HG03378 (cell line): Measurements from ENCODE around the gene ADH6.
A peak's percentile ranks its signal among the peaks of the same experiment; 100 is the strongest.
"Not testable (repeated sequence)": the region's sequence is repeated elsewhere in the genome, so short reads cannot be mapped to it uniquely, and the experiment has no call there.

Experiments used
- ATAC-seq: cut with Tn5 transposase; IDR thresholded peaks from one replicate; pipeline ENCODE4 v1.9.1; 2021; ENCODE audit warnings: mild to moderate bottlenecking, moderate library complexity; ENCODE audit not compliant: unreplicated experiment

The ADH6 gene

DNA sequence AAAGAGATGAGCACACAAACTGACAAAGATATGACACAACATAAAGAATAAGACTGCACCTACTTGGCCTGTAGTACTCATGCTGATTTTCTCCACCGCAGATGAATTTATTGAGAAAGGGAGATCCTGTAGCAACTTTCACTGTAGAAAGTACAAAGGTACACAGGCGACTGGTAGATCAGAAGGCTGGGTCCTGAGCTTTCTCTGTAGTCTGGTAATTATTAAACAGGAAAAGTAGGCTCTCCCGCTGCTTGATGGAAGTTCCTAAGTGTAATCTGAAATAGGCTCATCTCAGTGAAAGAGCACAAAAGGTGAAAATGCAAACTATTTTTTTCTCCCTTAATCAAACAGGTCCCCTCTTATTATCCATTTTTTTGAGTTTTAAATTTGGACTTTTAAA is at the start of gene ADH6:
Gene ADH6 (minus strand): TSS at position 175 of the 400 bp plus-strand sequence. CDS start 94 bp downstream, at position 81.
- no peak for ATAC-seq

DNA sequence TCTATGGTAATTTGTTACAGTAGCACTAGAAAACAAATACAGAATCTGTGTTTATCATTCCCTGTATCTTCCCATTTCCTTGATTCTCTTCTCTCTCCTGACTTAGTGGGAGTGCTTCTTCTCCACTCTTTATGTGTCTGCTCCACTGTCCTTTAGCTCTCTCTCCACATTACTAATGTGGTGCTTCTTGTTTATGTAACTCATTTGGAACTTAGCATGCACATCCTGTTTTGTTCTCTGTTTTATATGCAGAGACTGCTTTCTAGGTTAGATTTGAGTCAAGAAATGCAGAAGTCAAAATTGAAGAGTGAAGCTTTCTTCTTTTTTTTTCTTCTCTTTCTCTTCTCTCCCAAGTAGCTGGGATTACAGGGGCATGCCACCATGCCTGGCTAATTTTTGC is 45.9 kb upstream of the ADH6 start:
- no peak for ATAC-seq

DNA sequence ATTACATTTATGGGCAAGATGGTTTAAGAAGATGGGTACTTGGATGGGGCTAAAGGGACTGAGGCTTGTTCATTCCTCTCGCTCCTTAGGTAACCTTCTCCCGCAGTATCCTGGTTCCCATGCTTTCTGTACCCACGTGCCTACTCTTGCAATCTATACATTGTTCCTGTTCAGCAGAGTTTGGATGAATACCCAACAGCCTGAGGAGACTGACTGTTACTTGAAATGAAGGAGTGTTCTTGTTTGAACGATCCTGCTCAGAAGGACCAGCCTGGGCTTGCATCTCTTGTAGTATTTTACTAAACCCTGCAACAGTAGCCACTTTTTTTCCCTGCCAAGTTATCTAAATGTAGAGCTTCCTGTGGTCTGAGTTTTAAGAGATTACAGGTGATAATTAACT is 33.7 kb upstream of the ADH6 start:
- no peak for ATAC-seq

- ATAC-seq = no peak
Observed at GRCh38 chr4:99248714-99249113, 29.7 kb upstream of the ADH6 start.

- no peak for ATAC-seq
Observed at GRCh38 chr4:99235955-99236354, 16.9 kb upstream of the ADH6 start.

- ATAC-seq = no peak
Observed at GRCh38 chr4:99234331-99235010, 15.4 kb upstream of the ADH6 start.

- not testable (repeated sequence) for ATAC-seq
Observed at GRCh38 chr4:99233397-99233796, 14.4 kb upstream of the ADH6 start.

- ATAC-seq = not testable (repeated sequence)
Observed at GRCh38 chr4:99228706-99229105, 9.7 kb upstream of the ADH6 start.

DNA sequence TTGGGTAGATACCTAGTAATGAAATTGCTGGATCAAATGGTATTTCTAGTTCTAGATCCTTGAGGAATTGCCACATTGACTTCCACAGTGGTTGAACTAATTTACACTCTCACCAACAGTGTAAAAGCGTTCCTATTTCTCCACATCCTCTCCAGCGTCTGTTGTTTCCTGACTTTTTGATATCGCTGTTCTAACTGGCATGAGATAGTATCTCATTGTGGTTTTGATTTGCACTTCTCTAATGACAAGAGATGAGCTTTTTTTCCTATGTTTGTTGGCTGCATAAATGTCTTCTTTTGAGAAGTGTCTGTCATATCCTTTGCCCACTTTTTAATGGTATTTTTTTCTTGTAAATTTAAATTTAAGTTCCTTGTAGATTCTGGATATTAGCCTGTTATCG is 8.6 kb upstream of the ADH6 start:
- ATAC-seq = not testable (repeated sequence)

DNA sequence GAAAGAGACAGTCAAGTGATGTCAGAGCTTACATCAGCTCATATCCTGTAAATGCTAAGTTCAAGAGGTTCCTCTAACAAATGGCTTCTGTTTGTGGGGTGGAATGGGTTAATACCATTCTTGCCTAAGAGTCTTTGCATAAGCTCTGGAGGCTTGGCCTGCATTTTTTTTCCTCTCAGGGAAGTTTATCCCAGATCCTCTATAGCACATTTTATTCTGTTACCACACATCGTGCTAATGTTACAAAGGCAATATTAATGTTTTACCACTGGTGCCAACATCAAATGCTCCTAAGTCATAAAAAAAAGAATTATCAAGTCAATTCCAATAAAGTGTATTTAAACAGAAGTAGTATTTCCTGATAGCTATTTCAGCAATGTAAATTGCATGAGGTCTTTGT is 2.9 kb upstream of the ADH6 start:
- ATAC-seq = no peak

DNA sequence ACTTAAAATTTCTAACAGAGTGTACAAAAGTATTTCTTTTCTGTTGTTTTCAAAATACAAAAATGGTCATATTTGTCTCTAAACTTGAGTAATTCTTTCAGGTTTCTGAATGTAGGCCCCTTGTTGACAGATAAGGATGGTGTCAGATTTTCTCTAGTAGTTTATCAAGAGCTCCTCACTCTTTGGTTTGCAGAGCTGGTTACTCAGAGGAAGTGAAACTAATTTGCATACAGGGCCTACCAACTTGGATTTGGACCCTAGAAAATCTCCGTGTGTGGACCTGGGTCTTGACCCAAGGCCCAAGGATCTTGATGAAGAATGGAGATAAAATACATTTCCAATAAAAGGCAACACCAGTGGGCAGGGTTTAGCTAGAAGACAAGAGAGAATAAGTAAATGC is 433 bp upstream of the ADH6 start:
- ATAC-seq = peak; percentile 85

DNA sequence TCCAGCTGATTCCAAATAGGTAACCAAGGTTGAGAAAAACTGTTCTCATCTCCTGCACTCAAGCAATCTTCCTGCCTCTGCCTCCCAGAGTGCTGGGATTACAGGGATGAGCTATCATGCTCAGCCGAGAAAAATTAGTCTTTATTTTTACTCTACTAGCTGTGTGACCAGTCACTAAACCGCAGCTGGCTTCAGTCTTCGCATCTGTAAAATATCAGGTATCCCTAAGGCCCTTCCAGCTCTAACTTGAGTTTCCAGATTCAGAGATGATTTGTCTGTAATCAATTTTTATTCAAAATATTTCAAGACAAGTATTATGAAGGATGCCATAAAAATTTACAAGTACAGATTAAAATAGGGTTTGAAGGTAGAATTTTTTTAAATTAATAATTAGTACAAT is 3.5 kb downstream of the ADH6 start:
- ATAC-seq = no peak

GRCh38 chr4:99210789-99211188 is 8.3 kb downstream of the ADH6 start:
- no peak for ATAC-seq

GRCh38 chr4:99209671-99210070 is 9.4 kb downstream of the ADH6 start:
- ATAC-seq = no peak

GRCh38 chr4:99208719-99209075 is 10.3 kb downstream of the ADH6 start:
- no peak for ATAC-seq

DNA sequence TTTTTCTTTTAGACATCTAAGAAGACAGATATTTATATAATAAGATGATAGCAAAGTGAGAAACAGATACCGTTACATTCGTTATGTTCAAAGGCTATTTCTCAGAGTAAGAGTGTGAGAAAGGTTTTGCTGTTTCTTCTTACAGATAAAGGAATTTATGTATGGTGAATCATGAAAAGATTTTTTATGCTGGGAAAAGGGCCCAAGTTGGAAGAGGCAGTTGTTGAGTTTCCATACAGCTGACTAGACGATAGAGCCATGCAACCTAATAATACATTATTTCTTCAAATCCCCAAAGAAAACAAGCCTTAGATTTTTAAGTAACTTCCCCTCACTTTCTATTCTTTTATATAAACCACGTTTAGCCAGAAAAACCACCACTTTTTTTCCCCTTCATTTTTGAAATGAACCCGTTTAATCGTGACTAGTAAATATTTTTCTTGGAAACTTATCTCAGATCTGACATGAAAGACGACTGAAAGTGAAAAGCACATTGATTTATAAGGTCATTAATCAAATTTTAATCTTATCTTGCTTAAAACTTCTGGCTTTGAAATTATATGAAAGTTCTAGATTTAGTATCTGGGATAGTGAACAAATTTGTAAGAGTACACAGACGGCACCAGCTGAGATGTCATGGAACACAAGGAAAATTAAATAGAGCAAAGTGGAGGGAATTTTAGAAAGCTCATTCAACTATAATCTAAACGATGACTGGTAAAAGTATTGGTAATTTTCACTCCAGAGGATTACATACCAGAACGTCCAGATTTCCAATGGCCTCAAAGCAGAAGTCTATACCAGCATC is 10.9 kb downstream of the ADH6 start:
- no peak for ATAC-seq

DNA sequence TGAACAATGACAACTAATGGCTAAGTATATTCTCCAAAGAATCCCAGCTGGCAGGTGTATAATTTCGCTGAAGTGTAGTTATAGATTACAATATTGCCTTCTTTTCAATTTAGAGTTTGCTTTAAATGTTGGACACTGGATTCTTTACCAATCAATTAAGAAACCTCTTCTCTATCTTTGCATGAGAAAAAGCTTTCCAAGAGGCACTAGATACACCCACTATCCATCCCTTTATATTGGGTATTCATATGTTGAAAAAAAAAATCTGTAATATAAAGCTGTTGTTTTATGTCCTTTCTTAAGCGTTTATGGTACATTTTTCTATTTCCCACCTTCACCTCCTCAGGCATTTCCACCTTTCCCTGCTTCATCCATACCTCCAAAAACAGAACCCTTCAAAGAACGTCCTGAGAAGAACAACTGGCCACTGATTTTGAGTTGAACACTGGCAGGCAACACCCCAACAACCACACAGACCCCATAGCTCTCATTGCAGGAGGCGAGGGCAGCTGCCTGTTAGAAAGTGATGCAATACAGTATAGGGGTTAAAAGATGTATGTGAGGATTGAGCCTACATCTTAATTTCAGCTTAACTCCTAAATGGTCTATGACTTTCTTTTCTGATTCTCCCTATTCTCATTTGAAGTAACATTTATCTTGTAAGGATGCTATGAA is 11.8 kb downstream of the ADH6 start:
- no peak for ATAC-seq

DNA sequence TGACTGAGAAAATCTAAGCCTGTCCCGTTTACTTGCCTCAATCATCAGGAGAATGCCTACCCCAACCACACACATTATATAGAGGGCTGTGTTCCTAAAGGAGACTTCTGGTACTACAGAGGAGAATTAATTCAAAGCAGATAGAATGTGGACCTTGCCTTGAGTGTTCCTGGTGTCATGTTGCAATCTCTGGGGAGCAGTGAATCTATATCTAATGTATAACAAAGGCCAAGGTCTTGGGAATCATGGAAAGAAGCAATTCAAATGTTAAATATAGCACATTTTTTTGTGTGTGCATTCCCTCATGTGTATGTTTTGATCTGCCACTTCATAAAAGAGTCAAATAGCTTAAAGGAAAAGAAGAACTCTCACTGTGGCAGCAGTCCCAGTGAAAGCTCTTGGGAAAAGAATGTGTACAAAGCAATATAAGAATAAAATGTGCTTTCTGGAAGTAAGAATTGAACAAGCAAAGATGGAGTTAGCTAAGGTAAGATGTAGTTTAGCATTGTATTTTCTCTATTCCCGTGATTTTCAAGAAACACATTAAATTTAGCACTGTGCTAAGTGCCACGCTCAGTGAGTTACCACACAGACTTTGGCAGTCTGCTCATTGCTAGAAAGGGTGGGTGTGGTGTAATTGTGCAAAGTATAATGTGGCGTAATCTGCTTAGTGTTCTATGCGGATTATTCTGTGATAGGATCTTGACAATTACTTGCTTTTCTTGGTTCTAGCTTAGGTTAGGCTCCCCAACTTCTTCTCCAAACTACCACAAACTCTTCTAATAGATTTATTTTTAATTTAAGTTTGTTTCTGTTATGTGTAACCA is 13.7 kb downstream of the ADH6 start:
- ATAC-seq = no peak

DNA sequence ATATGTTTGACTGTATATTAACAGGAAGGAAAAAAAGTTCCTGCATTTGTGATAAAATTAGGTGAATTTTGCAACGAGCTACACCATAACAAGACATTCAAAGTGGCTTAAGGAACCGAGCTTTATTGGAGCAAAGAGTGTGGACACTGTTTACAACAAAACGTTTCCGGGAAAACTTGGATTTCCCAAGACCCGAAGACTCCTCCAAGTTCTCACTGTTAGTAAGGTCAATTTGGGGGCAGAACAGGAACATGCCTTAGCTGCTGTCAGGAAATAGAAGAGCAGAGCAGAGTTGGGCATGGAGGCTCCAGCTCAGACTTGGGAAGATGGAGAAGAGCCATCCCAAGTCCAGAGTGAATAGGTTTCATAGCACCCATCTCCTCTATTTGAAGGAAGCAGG is 16.5 kb downstream of the ADH6 start:
- no peak for ATAC-seq

- no peak for ATAC-seq
Observed at GRCh38 chr4:99202094-99202493, 17.0 kb downstream of the ADH6 start.

GRCh38 chr4:99201690-99202089 is 17.4 kb downstream of the ADH6 start:
- ATAC-seq = no peak
